Measurements from ENCODE around the gene MLEC.

DNA sequence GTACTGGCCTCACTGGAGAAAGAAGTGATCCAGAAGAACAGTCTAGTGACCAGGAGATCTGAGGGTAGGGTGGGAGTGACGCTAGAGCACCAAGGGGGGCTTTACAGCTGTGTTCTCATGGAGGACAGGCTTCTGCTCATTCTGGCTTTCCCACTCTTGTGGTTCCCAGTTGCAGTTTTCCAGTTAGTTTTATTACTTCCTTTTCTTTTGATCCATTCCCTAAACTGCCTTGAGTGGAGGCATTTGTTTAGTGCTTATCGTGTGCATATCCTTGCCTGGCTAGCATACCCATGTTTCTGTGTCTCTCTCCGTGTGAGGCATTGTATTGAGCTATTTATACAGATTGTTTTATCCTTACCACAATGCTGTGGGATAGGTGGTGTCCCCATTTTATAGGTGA, 4.0 kb downstream of the MLEC start:
- no peak for TF ChIP-seq POLR2A (IDR thresholded peaks at IDR 0.05)
- TF ChIP-seq, protein P1, sequence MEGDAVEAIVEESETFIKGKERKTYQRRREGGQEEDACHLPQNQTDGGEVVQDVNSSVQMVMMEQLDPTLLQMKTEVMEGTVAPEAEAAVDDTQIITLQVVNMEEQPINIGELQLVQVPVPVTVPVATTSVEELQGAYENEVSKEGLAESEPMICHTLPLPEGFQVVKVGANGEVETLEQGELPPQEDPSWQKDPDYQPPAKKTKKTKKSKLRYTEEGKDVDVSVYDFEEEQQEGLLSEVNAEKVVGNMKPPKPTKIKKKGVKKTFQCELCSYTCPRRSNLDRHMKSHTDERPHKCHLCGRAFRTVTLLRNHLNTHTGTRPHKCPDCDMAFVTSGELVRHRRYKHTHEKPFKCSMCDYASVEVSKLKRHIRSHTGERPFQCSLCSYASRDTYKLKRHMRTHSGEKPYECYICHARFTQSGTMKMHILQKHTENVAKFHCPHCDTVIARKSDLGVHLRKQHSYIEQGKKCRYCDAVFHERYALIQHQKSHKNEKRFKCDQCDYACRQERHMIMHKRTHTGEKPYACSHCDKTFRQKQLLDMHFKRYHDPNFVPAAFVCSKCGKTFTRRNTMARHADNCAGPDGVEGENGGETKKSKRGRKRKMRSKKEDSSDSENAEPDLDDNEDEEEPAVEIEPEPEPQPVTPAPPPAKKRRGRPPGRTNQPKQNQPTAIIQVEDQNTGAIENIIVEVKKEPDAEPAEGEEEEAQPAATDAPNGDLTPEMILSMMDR (IDR thresholded peaks at IDR 0.05) = no peak
